K562 (cell line): Measurements from ENCODE around the gene ADRB2. TPM values are rescaled to one million over a fixed set of nuclear protein-coding genes. Genes with fewer than 3 reads are reported as not detected.

Experiments used
- GTF3C2 ChIP-seq: IDR thresholded peaks from 3 replicates; pipeline ENCODE4 v1.6.1; 2011; ENCODE audit warnings: borderline replicate concordance, mild to moderate bottlenecking, moderate library complexity; ENCODE audit not compliant: insufficient read length; ENCODE audit errors: extremely low read depth
- MEF2A ChIP-seq: IDR thresholded peaks from 2 replicates; pipeline ENCODE4 v1.6.1; 2011; ENCODE audit warnings: low read depth, mild to moderate bottlenecking, low read length, moderate library complexity; ENCODE audit not compliant: control insufficient read depth
- SNIP1 ChIP-seq: fragments of 450-650 bp; IDR thresholded peaks from 2 replicates; pipeline ENCODE4 v1.7.1; 2017; ENCODE audit warnings: low read depth, mild to moderate bottlenecking
- TCF3 ChIP-seq: sonication (generic); formaldehyde crosslinking; IDR thresholded peaks from 2 replicates; pipeline ENCODE4 v1.4.0; 2020; ENCODE audit warnings: mild to moderate bottlenecking, missing genetic modification reagents
- ZNF280B ChIP-seq: fragments of 250-450 bp; sonication (Bioruptor Pico); IDR thresholded peaks from 2 replicates; pipeline ENCODE4 v1.5.1; 2021; ENCODE audit warnings: mild to moderate bottlenecking
- polyA plus RNA-seq, 8 experiments: library from polyadenylated mRNA; depleted of rRNA in 4 of 8; stranded (reverse) in 5 of 8; unstranded in 3 of 8; fragments of >200 nt; fragmentation: Nextera tagmentation in 2 of 8; fragmentation: Illumina TruSeq in 1 of 8; extraction: Ambion mirVana in 2 of 8; extraction: Trizol in 1 of 8; gene quantifications; 2 replicates each; pipeline versions ENCODE4 v1.2.1 to v1.2.3, GENCODE V29; 2011 to 2014; ENCODE audit warnings: inconsistent platforms in 1 of 8, missing spikeins in 1 of 8
- total RNA-seq, 7 experiments: library from RNA; depleted of rRNA in 6 of 7; stranded (reverse); fragments of >200 nt in 6 of 7; fragmentation: Illumina TruSeq in 2 of 7; extraction: Trizol in 2 of 7; gene quantifications; 2 replicates each; pipeline versions ENCODE4 v1.2.1 to v1.2.3, GENCODE V29; 2011 to 2021; ENCODE audit warnings: low replicate concordance in 1 of 7
- TF ChIP-seq, protein P1 (sequence below), 2 experiments: fragments of 450-650 bp in 1 of 2; IDR thresholded peaks; 2 replicates each; pipeline ENCODE4 v1.6.1; 2011 to 2017; ENCODE audit warnings: low read depth in 2 of 2, antibody characterized with exemption in 1 of 2, borderline replicate concordance in 1 of 2, low read length in 1 of 2, mild to moderate bottlenecking in 1 of 2, mixed read lengths in 1 of 2; ENCODE audit not compliant: control insufficient read depth in 1 of 2

The ADRB2 gene
- total and polyA plus RNA-seq, 9 of the 15 experiments (the other 6 are each of a cell fraction or from before 2014, with no cell fraction given) = 0.01 to 0.18 (median 0.04) TPM; not detected in 2

- TF ChIP-seq, protein P1, sequence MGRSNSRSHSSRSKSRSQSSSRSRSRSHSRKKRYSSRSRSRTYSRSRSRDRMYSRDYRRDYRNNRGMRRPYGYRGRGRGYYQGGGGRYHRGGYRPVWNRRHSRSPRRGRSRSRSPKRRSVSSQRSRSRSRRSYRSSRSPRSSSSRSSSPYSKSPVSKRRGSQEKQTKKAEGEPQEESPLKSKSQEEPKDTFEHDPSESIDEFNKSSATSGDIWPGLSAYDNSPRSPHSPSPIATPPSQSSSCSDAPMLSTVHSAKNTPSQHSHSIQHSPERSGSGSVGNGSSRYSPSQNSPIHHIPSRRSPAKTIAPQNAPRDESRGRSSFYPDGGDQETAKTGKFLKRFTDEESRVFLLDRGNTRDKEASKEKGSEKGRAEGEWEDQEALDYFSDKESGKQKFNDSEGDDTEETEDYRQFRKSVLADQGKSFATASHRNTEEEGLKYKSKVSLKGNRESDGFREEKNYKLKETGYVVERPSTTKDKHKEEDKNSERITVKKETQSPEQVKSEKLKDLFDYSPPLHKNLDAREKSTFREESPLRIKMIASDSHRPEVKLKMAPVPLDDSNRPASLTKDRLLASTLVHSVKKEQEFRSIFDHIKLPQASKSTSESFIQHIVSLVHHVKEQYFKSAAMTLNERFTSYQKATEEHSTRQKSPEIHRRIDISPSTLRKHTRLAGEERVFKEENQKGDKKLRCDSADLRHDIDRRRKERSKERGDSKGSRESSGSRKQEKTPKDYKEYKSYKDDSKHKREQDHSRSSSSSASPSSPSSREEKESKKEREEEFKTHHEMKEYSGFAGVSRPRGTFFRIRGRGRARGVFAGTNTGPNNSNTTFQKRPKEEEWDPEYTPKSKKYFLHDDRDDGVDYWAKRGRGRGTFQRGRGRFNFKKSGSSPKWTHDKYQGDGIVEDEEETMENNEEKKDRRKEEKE (IDR thresholded peaks at IDR 0.05; ENCODE audit: borderline replicate concordance in 1 of 2, control insufficient read depth in 1 of 2, low read depth in 2 of 2, low read length in 1 of 2) = no peak
- no peak for TF ChIP-seq SNIP1
- no peak for TF ChIP-seq ZNF280B (CRISPR knock-in tag)
- no peak for TF ChIP-seq GTF3C2
- TF ChIP-seq TCF3 (CRISPR knock-in tag) = no peak
- TF ChIP-seq MEF2A = no peak
Observed at GRCh38 chr5:148811756-148812155, 14.7 kb upstream of the ADRB2 start (continued).
